SKM-1 (cell line): Measurements from ENCODE around the gene RHBDL3.

Experiments used
- DNase-seq: peaks from one replicate; lab custom pipeline; 2025; ENCODE audit not compliant: unreplicated experiment; lab: John Stamatoyannopoulos, UW

Gene RHBDL3

GRCh38 chr17:32356378-32356743 is 90.7 kb downstream of the RHBDL3 start:
- DNase-seq = no peak

- DNase-seq = no peak
Measured at GRCh38 chr17:32356750-32357149, 91.1 kb downstream of the RHBDL3 start.

GRCh38 chr17:32357615-32358014 is 92.0 kb downstream of the RHBDL3 start:
- no peak for DNase-seq

- DNase-seq = no peak
Measured at GRCh38 chr17:32361270-32361669, 95.6 kb downstream of the RHBDL3 start.

- DNase-seq = no peak
Measured at GRCh38 chr17:32370426-32370825, 104.8 kb downstream of the RHBDL3 start.
